ENCODE data around the gene FNDC3B.

DNA sequence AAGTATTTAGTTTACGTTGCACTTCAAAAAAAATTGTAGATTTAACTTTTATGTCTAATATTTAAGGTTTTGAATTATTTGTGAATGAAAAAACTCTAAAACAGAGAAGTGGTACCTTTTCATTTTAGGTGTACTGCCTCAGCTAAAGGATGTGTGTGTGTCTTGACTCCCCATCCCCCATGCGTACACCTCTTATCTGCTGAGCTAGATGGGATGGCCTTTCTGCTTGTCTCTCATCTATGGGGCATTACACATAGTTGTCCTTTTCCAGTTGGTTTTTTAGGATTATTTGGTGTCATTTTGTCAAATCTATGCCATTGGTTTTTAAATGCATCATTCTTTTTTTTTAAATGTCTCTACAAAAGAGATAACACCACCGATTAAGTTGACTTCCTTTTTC, 110.9 kb downstream of the FNDC3B start:
- TF ChIP-seq CTCF (IDR thresholded peaks at IDR 0.05): no peak
- TF ChIP-seq POLR2AphosphoS5 (IDR thresholded peaks at IDR 0.05): no peak
- no peak for TF ChIP-seq POLR2A (IDR thresholded peaks at IDR 0.05)
- TF ChIP-seq EP300 (IDR thresholded peaks at IDR 0.05): no peak

Measured in suprapubic skin (tissue), 4 donors.